ENCODE data around the gene SIL1.

DNA sequence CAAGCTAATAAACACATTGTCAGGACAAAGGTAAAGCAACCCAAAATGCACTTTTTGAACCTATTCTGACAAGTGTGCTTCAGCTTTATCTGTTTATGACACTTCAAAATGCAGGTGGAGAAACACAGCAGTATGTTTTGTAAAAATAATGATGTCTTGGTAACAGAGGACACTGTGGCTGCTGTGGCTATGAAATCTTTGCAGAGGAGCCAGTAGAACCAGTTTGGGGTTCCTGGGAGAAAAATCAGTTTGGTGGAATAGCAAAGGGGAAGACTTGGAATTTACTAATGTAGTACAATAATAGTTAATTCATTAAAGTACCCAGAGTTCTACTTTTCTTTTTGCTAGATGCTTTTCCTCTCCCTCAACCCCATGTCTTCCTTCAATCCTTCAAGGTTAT lies 40.6 kb downstream of the SIL1 start:
- TF ChIP-seq EZH2 (IDR thresholded peaks at IDR 0.05; ENCODE audit: low read depth): no peak
- TF ChIP-seq, protein P1, sequence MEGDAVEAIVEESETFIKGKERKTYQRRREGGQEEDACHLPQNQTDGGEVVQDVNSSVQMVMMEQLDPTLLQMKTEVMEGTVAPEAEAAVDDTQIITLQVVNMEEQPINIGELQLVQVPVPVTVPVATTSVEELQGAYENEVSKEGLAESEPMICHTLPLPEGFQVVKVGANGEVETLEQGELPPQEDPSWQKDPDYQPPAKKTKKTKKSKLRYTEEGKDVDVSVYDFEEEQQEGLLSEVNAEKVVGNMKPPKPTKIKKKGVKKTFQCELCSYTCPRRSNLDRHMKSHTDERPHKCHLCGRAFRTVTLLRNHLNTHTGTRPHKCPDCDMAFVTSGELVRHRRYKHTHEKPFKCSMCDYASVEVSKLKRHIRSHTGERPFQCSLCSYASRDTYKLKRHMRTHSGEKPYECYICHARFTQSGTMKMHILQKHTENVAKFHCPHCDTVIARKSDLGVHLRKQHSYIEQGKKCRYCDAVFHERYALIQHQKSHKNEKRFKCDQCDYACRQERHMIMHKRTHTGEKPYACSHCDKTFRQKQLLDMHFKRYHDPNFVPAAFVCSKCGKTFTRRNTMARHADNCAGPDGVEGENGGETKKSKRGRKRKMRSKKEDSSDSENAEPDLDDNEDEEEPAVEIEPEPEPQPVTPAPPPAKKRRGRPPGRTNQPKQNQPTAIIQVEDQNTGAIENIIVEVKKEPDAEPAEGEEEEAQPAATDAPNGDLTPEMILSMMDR (conservative IDR thresholded peaks at IDR 0.05): no peak
